Right lobe of liver (tissue), 4 donors: ENCODE results near the gene BRK1.
"Not testable (repeated sequence)": the region's sequence is repeated elsewhere in the genome, so short reads cannot be mapped to it uniquely, and the experiment has no call there.

Source experiments
- CTCF ChIP-seq, 4 donors: fragments of 200-600 bp in 3 of 4; fragments of 450-650 bp in 1 of 4; IDR thresholded peaks; one replicate each; pipeline versions ENCODE4 v1.5.1 to v1.8.0; 2016 to 2022; ENCODE audit warnings: antibody characterized with exemption in 4 of 4, mild to moderate bottlenecking in 2 of 4
- POLR2A ChIP-seq: fragments of 450-650 bp; IDR thresholded peaks from one replicate; pipeline ENCODE4 v1.6.1; 2017; ENCODE audit warnings: antibody characterized with exemption, mild to moderate bottlenecking
- donor health status: DM: no; HTN: no; CAD: no.
- donor health status: DM: no; HTN: no; CAD: no.
- donor health status: DM: no; HTN: yes; CAD: no.

- TF ChIP-seq CTCF (IDR thresholded peaks at IDR 0.05); POLR2A: not testable (repeated sequence)
These were observed 43.1 kb downstream of the BRK1 start for GRCh38 chr3:10158555-10158954.
